CD1c-positive myeloid dendritic cell (primary cell): Measurements from ENCODE around the gene EZR.

Experiments used
- DNase-seq: peaks from one replicate; pipeline ENCODE4 v3.0.0-alpha.2; 2016; ENCODE audit errors: extremely low spot score

The EZR gene

DNA sequence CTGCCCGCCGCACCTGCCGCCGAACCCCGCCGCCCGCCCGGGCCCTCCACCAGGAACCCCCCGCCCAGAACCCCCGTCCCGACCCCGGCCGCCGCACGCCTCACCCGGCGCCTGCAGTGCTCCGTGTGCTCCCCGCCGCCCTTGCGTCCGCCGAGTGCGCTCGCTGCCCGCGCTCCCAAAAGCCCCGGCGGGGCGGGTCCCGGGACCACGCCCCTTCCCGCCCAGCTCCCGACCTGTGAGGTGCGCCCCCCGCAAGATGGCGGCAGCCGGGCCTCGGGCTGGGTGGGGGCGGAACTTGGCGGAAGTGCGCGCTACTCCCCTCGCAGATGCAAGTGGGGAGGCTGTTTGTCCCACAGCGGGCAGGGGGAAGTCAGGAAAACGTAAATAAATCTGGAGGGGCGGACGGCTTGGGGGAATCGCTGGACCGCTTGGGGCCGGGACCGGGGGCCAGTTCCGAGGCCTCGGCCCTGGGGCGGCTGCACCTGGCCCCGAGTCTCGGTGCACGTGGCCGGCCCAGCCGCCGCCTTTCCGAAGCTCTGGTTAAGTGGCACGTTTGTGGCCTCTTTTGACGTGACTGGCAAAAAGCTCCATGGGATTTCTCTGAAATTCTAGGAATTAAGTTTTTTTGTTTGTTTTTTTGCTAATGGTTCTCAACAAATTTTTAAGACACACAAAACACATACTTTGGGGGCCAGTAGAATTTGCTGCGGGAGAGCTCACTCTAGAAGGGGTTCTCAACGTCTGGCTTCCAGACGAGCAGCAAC lies at the start of gene EZR:
Gene EZR, minus strand, starts transcription at position 156 of the 764 bp plus-strand sequence. CDS start 1,275 bp downstream, outside the sequence.
- DNase-seq = peak; percentile 92

GRCh38 chr6:158868122-158868480 lies 48.9 kb upstream of the EZR start:
- DNase-seq = no peak

GRCh38 chr6:158867381-158868121 lies 48.4 kb upstream of the EZR start:
- DNase-seq = no peak

DNA sequence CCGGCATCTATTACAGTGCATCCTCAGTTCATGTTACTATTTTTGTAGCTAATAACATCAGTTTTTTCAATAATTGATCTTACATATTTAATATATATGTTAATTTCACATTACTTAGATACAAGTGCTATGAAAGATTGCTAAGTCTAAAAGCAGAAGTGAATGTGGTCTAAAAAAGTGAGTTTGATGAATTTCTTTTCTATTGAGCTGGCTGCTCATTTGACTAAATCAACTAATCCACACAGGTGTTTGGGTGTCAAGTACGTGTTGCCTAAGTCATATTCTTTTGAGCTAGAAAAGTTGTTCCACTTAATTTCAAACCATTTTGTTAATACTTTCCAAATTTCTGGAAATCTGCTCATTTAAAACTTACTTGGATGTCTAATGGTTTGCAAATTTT lies 46.6 kb upstream of the EZR start:
- DNase-seq = no peak

GRCh38 chr6:158863646-158864045 lies 44.5 kb upstream of the EZR start:
- no peak for DNase-seq

GRCh38 chr6:158861686-158862381 lies 42.7 kb upstream of the EZR start:
- no peak for DNase-seq

DNA sequence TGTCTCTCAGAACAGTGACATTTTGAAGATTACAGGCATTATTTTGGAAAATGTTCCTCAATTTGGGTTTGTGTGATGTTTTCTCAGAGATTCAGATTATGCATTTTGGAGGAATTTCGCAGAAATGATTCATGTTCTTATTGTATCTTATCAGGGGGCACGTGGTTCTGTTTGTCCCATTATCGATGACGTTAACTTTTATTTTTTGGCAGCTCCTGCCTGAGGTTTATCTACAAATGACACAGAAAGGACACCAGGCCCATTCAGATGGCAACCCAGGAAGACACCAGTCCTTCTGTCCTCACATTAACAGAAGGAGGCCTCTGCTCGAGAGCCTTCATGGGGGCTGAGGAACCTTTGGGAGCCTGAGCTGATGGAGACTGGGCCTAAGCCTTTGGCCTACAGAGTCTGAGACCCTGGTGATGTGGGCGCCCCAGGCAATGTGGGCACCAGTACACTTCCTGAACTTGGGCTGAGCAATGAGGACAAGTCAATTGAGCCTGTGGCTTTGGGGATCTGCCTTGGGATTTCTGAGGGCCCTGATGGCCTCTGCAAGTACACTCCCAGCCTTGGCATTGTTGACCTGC lies 41.2 kb upstream of the EZR start:
- DNase-seq = no peak

GRCh38 chr6:158856261-158856660 lies 37.1 kb upstream of the EZR start:
- no peak for DNase-seq

DNA sequence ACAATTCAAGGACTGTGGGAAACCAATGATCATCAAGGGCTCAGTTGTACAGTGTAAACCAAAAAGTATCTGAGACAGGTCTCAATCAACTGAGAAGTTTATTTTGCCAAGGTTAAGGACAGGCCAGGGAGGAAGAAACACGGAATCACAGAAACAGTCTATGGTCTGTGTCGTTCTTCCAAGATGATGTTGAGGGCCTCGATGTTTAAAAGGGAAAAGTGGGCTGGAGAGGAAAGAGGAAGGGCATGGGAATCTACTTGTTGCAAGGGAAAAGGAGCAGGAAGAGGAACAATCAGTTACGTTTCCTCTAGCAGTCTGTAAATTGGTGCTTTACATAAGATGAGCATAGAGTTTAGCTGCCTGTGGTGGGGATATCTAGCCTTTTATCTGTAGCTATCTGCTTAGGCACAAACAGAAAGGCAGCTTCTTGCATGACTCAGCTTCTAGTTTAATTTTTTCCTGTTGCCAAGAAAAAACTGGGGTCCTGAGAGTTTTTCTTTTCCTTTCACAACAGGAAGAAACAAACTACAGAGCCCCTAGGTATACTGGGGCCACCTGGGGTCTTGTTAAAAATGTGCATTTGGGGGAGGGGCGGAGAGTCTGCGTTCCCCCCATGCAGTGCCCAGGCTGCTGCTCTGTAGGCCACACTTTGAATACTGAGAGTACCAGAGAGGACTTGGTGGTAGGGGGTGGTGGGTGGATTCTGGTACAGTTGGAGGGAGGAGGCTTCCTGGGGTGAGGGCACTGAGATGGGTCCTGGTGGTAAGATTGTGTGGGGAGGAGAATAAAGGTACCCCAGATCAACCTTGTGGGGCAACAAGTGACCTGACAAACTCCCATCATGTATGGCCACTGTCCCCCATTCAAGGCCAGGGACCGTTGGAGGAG lies 35.3 kb upstream of the EZR start:
- peak; percentile 61 for DNase-seq

GRCh38 chr6:158853880-158854213 lies 34.7 kb upstream of the EZR start:
- DNase-seq = no peak

GRCh38 chr6:158853072-158853879 lies 34.1 kb upstream of the EZR start:
- peak; percentile 93 for DNase-seq

DNA sequence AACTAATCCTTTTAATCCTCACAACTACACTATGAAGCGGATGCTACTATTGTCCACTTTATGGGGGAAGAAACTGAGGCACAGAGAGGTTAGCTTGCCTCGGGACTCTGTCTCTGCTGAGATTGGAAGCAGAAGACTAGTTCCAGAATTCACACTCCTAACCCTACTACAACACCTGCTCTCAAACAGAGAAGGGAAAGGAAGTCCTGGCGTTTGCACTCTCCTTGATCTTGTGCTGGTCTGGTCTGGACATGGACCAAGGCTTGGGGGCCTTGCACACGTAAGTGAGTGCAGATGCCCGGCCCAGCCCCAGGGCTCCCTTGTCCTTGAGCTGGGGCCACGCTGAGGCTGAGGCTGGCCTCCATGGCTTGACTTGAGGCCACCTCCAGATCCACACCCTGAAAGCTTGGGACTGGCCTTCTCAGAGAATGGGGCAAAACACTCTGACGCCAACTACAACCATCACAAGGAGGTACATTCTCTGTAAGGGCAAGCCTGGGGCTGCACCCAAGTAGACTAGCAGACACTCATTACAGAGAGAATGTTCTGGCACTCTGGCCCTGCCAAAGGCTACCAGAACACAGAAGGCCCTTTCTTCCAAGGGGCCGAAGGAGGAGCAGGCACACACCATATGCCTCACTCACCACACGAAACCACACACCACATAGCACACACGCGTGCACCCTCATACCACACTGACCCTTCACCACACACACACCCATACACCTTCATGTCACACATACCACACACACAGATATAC lies 33.3 kb upstream of the EZR start:
- DNase-seq = no peak

- no peak for DNase-seq
These were observed 31.6 kb upstream of the EZR start for GRCh38 chr6:158850807-158851115.

GRCh38 chr6:158849899-158850806 lies 31.0 kb upstream of the EZR start:
- DNase-seq = peak; percentile 88

DNA sequence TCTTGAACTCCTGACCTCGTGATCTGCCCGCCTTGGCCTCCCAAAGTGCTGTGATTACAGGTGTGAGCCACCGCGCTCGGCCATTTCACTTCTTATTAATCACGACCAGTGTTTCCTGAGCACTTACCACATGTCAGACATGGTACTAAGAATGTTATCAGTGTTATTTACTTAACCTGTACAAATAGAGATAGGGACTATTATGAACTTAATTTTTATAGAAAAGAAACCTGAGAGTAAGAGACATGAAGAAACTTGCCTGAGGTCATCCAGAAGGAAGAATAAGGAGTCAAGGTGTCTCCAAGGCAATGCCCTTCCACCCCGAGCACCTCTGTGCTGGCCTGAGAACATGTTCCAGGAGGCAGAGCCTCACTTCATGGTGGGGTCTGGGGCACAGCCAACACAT lies 29.3 kb upstream of the EZR start:
- DNase-seq = no peak

DNA sequence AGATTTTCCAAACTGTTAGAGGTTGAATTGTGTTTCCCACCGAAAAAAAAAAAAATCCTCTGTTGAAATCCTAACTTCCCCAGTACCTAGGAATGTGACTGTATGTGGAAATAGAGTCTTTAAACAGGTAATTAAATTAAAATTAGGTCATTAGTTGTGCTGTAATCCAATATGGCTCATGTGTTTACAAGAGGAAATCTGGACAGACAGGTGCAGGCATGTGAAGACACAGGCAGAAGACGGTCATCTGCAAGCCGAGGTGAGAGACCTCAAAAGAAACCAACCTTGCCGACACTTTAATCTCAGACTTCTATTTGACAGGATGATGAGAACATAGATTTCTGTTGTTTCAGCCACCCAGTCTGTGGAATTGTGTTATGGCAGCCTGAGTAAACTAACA lies 28.6 kb upstream of the EZR start:
- DNase-seq = no peak

GRCh38 chr6:158847012-158847529 lies 27.9 kb upstream of the EZR start:
- peak; percentile 29 for DNase-seq

DNA sequence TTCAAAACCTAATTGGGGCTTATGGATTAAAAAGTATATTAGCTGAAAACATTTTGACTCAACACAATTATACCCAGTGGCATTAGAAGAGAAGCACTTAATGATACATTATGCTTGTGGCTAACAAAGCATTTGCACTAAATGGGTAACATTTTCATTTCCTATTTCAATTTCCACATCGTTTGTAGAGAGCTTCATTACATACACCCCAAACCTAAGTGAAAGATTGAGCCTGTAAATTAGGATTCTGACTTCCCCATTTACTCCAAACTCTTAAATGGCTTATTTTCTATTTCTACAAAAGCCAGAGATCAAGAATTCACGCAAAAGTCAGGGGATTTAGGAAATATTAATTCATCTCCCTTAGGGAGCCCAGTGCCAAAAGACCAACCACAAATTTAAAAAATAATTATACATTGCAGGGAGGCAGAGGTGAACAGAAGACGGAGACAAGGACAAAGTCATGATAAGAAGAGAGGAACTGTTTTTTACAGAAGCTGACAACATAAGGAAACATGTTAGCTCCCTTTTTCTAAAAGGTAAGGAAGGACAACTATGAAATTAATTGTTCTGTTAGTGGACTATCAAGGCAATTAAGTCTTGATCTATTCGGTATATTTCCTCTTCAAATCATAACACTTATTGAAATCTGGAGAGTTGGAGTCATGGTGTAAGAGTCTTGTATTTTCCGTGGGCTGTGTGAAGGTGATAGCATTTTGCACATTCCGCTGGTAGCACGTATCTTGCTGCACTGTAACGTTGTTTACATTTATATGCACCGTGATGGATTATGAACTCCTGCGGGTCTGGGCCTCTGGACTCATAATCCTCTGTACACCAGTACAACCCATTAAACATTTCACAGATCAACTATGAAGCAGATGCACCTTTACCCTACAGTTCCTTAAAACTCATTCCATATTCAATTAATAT lies 24.8 kb upstream of the EZR start:
- peak; percentile 60 for DNase-seq
